Liver (tissue), 9 donors: ENCODE data around the gene SRRM1. TPM values are rescaled to one million over a fixed set of nuclear protein-coding genes. Genes with fewer than 3 reads are reported as not detected.

Source experiments
- DNase-seq: peaks from one replicate; pipeline ENCODE4 v3.0.0-alpha.2; 2017; ENCODE audit warnings: low spot score
- H3K27ac ChIP-seq, 2 donors: one replicate each; pipeline ENCODE4 v1.7.0; 2013; ENCODE audit warnings: inconsistent platforms in 2 of 2, low read length in 2 of 2, control low read depth in 1 of 2, low read depth in 1 of 2, mild to moderate bottlenecking in 1 of 2
- H3K27me3 ChIP-seq, 4 donors: one replicate each; pipeline versions ENCODE4 v1.6.1 to v1.7.0; 2013; ENCODE audit warnings: low read length in 3 of 4, inconsistent platforms in 1 of 4, mild to moderate bottlenecking in 1 of 4, moderate library complexity in 1 of 4; ENCODE audit not compliant: control insufficient read depth in 4 of 4, insufficient read depth in 4 of 4
- H3K36me3 ChIP-seq, 4 donors: one replicate each; pipeline versions ENCODE4 v1.6.1 to v1.7.0; 2013; ENCODE audit warnings: low read length in 3 of 4, mild to moderate bottlenecking in 3 of 4, low read depth in 1 of 4, moderate library complexity in 1 of 4; ENCODE audit not compliant: control insufficient read depth in 4 of 4, insufficient read depth in 3 of 4
- H3K4me1 ChIP-seq, 4 donors: one replicate each; pipeline versions ENCODE4 v1.6.1 to v1.7.0; 2013; ENCODE audit warnings: low read length in 3 of 4, mild to moderate bottlenecking in 3 of 4, moderate library complexity in 1 of 4; ENCODE audit not compliant: control insufficient read depth in 4 of 4, insufficient read depth in 4 of 4
- H3K4me3 ChIP-seq, 3 donors: one replicate each; pipeline versions ENCODE4 v1.6.1 to v1.7.0; 2013; ENCODE audit warnings: low read length in 3 of 3, control low read depth in 1 of 3, low read depth in 1 of 3, mild to moderate bottlenecking in 1 of 3
- H3K9ac ChIP-seq, 2 donors: one replicate each; pipeline ENCODE4 v1.7.0; 2013; ENCODE audit warnings: low read length in 2 of 2, mild to moderate bottlenecking in 2 of 2, moderate library complexity in 2 of 2, control low read depth in 1 of 2, low read depth in 1 of 2
- H3K9me3 ChIP-seq, 4 donors: one replicate each; pipeline versions ENCODE4 v1.6.1 to v1.7.0; 2013; ENCODE audit warnings: low read length in 3 of 4; ENCODE audit not compliant: control insufficient read depth in 4 of 4
- ATF3 ChIP-seq: IDR thresholded peaks from 2 replicates; pipeline ENCODE4 v1.6.1; 2016; ENCODE audit warnings: antibody characterized with exemption
- CTCF ChIP-seq: fragments of 150-350 bp; IDR thresholded peaks from 2 replicates; pipeline ENCODE4 v1.5.1; 2017; ENCODE audit warnings: improper control_type of control experiment, low read depth, low read length; ENCODE audit not compliant: missing input control
- EGR1 ChIP-seq, 2 donors: IDR thresholded peaks; 2 replicates each; pipeline ENCODE4 v1.6.1; 2016 to 2018; ENCODE audit warnings: antibody characterized with exemption in 2 of 2, low read depth in 2 of 2
- FOXA1 ChIP-seq: IDR thresholded peaks from 2 replicates; pipeline ENCODE4 v1.6.1; 2016; ENCODE audit warnings: antibody characterized with exemption
- FOXA2 ChIP-seq: IDR thresholded peaks from 2 replicates; pipeline ENCODE4 v1.6.1; 2016; ENCODE audit warnings: antibody characterized with exemption
- GABPA ChIP-seq, 2 donors: IDR thresholded peaks in 1 of 2; conservative IDR thresholded peaks in 1 of 2; 2 replicates each; pipeline ENCODE4 v1.6.1; 2016; ENCODE audit warnings: antibody characterized with exemption in 2 of 2, mild to moderate bottlenecking in 1 of 2, moderate library complexity in 1 of 2
- HNF4A ChIP-seq, 2 donors: conservative IDR thresholded peaks; 2 replicates each; pipeline ENCODE4 v1.6.1; 2016; ENCODE audit warnings: antibody characterized with exemption in 2 of 2, mild to moderate bottlenecking in 2 of 2
- HNF4G ChIP-seq: IDR thresholded peaks from 2 replicates; pipeline ENCODE4 v1.6.1; 2016; ENCODE audit warnings: antibody characterized with exemption
- JUND ChIP-seq, 2 donors: IDR thresholded peaks; 2 replicates each; pipeline ENCODE4 v1.6.1; 2016; ENCODE audit warnings: antibody characterized with exemption in 2 of 2
- MAX ChIP-seq: IDR thresholded peaks from 2 replicates; pipeline ENCODE4 v1.6.1; 2016; ENCODE audit warnings: antibody characterized with exemption
- NR2F2 ChIP-seq: IDR thresholded peaks from 2 replicates; pipeline ENCODE4 v1.6.1; 2016; ENCODE audit warnings: antibody characterized with exemption
- TAF1 ChIP-seq: conservative IDR thresholded peaks from 2 replicates; pipeline ENCODE4 v1.6.1; 2016; ENCODE audit warnings: antibody characterized with exemption, mild to moderate bottlenecking
- YY1 ChIP-seq: IDR thresholded peaks from 2 replicates; pipeline ENCODE4 v1.6.1; 2016; ENCODE audit warnings: antibody characterized with exemption, mild to moderate bottlenecking
- ZBTB33 ChIP-seq: IDR thresholded peaks from 2 replicates; pipeline ENCODE4 v1.6.1; 2016; ENCODE audit warnings: antibody characterized with exemption
- WGBS: extraction: QIAGEN DNeasy Blood & Tissue Kit; methylation state at CpG from one replicate; pipeline ENCODE4 v1.1.7; 2013; 5-methylcytosine and 5-hydroxymethylcytosine counted together
- polyA plus RNA-seq, 2 donors: library from polyadenylated mRNA; stranded (reverse) in 1 of 2; unstranded in 1 of 2; fragments of 200-250 nt in 1 of 2; fragments of >200 nt in 1 of 2; fragmentation: Nextera tagmentation in 1 of 2; extraction: Ambion mirVana in 1 of 2; gene quantifications; one replicate each; pipeline versions ENCODE4 v1.2.1 to v1.2.3, GENCODE V29; 2013 to 2015
- total RNA-seq, 2 donors: library from RNA; depleted of rRNA; stranded (reverse); fragments of >200 nt; gene quantifications; one replicate each; pipeline ENCODE4 v1.2.3, GENCODE V29; 2014
- donor health status: healthy.
- donor health status: healthy.
- donor health status: healthy.
- donor health status: healthy.
- donor health status: healthy.

SRRM1 gene
- total and polyA plus RNA-seq, 4 donors = 18.4 to 66.0 (median 31.6) TPM

- 23% methylated on average over 24 of the region's 24 CpGs for WGBS
- Histone ChIP-seq H3K9me3 (no peaks in the 10 kb centered on the region), H3K4me1 (peaks cover 8 to 28% (median 26%) of the 10 kb centered on the region in 4 donors), H3K4me3 (peak overlapping the region; percentile 14 to 81 (median 44)), H3K27ac (peak overlapping the region; percentile 97 to 100), H3K36me3 (peaks cover 1 to 9% (median 2%) of the 10 kb centered on the region in 4 donors), H3K27me3 (no peaks in the 10 kb centered on the region), H3K9ac (peak overlapping the region; percentile 55 to 69)
- peak; percentile 45 for DNase-seq
- peak; percentile 72 for TF ChIP-seq YY1
- TF ChIP-seq MAX = no peak
These were observed 1.4 kb upstream of the SRRM1 start for GRCh38 chr1:24641646-24642151.

- peak; percentile 48 for DNase-seq
- H3K4me1 ChIP-seq = peaks cover 8 to 28% (median 26%) of the 10 kb centered on the region in 4 donors
- no peak for TF ChIP-seq HNF4G
- TF ChIP-seq HNF4A (conservative IDR thresholded peaks at IDR 0.05) = peak in 1 of 2 donors; percentile 9
- TF ChIP-seq MAX = no peak
- no peak for TF ChIP-seq EGR1 (IDR thresholded peaks at IDR 0.05; ENCODE audit: low read depth in 2 of 2)
- H3K4me3 ChIP-seq = peak overlapping the region; percentile 84 to 96 (median 90)
- peak overlapping the region; percentile 2 to 86 for H3K9ac ChIP-seq
- no peaks in the 10 kb centered on the region for H3K9me3 ChIP-seq
- H3K27ac ChIP-seq = peak overlapping the region; percentile 86 to 92
- H3K36me3 ChIP-seq = peaks cover 5 to 26% (median 19%) of the 10 kb centered on the region in 4 donors
- under 1% methylated on average over 53 of the region's 53 CpGs for WGBS
- no peaks in the 10 kb centered on the region for H3K27me3 ChIP-seq
These were observed 429 bp downstream of the SRRM1 start for GRCh38 chr1:24643363-24644099.

GRCh38 chr1:24644100-24644384 is 940 bp downstream of the SRRM1 start:
- Histone ChIP-seq H3K27me3 (no peaks in the 10 kb centered on the region), H3K36me3 (peaks cover 5 to 31% (median 24%) of the 10 kb centered on the region in 4 donors), H3K4me1 (peaks cover 8 to 28% (median 26%) of the 10 kb centered on the region in 4 donors), H3K4me3 (peak overlapping the region; percentile 29 to 96 (median 90)), H3K27ac (no peak overlapping the region), H3K9me3 (no peaks in the 10 kb centered on the region), H3K9ac (peak overlapping the region; percentile 2 to 86)
- TF ChIP-seq HNF4A (conservative IDR thresholded peaks at IDR 0.05) (peak in 1 of 2 donors; percentile 1), MAX (no peak)
- WGBS = 0% methylated on average over 9 of the region's 9 CpGs
- no peak for DNase-seq

- Histone ChIP-seq H3K4me1 (peaks cover 5 to 20% (median 20%) of the 10 kb centered on the region in 4 donors), H3K27ac (no peak overlapping the region), H3K9ac (no peak overlapping the region), H3K4me3 (no peak overlapping the region), H3K36me3 (peaks cover 16 to 76% (median 67%) of the 10 kb centered on the region in 4 donors), H3K9me3 (no peaks in the 10 kb centered on the region), H3K27me3 (no peaks in the 10 kb centered on the region)
- 97% methylated on average over 5 of the region's 5 CpGs for WGBS
- no peak for DNase-seq
- TF ChIP-seq ZBTB33 (no peak), FOXA2 (no peak), CTCF (no peak), NR2F2 (no peak), YY1 (no peak), GABPA (IDR thresholded peaks at IDR 0.05 in 1 of 2, conservative IDR thresholded peaks at IDR 0.05 in 1 of 2) (no peak), TAF1 (no peak), HNF4G (no peak), ATF3 (no peak), MAX (no peak), JUND (IDR thresholded peaks at IDR 0.05) (no peak), FOXA1 (no peak)
These were observed 5.8 kb downstream of the SRRM1 start for GRCh38 chr1:24648919-24649318.
